HG03159 (cell line): ENCODE results near the gene CALML6.
"Not testable (repeated sequence)": the region's sequence is repeated elsewhere in the genome, so short reads cannot be mapped to it uniquely, and the experiment has no call there.

Experiments used
- ATAC-seq: cut with Tn5 transposase; IDR thresholded peaks from one replicate; pipeline ENCODE4 v1.9.1; 2021; ENCODE audit warnings: mild to moderate bottlenecking, moderate library complexity; ENCODE audit not compliant: unreplicated experiment

Gene CALML6

GRCh38 chr1:1924386-1924785 lies 9.3 kb downstream of the CALML6 start:
- ATAC-seq: no peak

- ATAC-seq: no peak
These were observed 9.8 kb downstream of the CALML6 start for GRCh38 chr1:1924849-1925248.

GRCh38 chr1:1925437-1926345 lies 10.6 kb downstream of the CALML6 start:
- no peak for ATAC-seq

GRCh38 chr1:1926346-1926811 lies 11.3 kb downstream of the CALML6 start:
- ATAC-seq: no peak

- ATAC-seq: no peak
These were observed 12.0 kb downstream of the CALML6 start for GRCh38 chr1:1926886-1927660.

GRCh38 chr1:1927751-1928150 lies 12.7 kb downstream of the CALML6 start:
- no peak for ATAC-seq

- no peak for ATAC-seq
These were observed 13.4 kb downstream of the CALML6 start for GRCh38 chr1:1928231-1929101.

- no peak for ATAC-seq
These were observed 14.1 kb downstream of the CALML6 start for GRCh38 chr1:1929102-1929638.

GRCh38 chr1:1929639-1930545 lies 14.8 kb downstream of the CALML6 start:
- no peak for ATAC-seq

GRCh38 chr1:1934848-1935247 lies 19.8 kb downstream of the CALML6 start:
- not testable (repeated sequence) for ATAC-seq

- ATAC-seq: no peak
These were observed 22.0 kb downstream of the CALML6 start for GRCh38 chr1:1937061-1937460.

GRCh38 chr1:1937549-1938275 lies 22.7 kb downstream of the CALML6 start:
- ATAC-seq: no peak

- no peak for ATAC-seq
These were observed 23.2 kb downstream of the CALML6 start for GRCh38 chr1:1938276-1938573.

GRCh38 chr1:1938613-1939295 lies 23.7 kb downstream of the CALML6 start:
- no peak for ATAC-seq

- ATAC-seq: no peak
These were observed 24.4 kb downstream of the CALML6 start for GRCh38 chr1:1939296-1940122.

- no peak for ATAC-seq
These were observed 25.0 kb downstream of the CALML6 start for GRCh38 chr1:1940123-1940425.

GRCh38 chr1:1941211-1941841 lies 26.3 kb downstream of the CALML6 start:
- no peak for ATAC-seq
